Stimulated activated effector memory CD8-positive, alpha-beta T cell treated with anti-CD3 and anti-CD28 coated beads, Interleukin-12 subunit alpha, Interleukin-12 subunit beta, amount 100 ng/mL, for 72 hours (primary cell): ENCODE results near the gene TRMT2A.

Experiments
- ATAC-seq: fragments of 150-1000 bp; cut with Tn5 transposase; 2 replicates; pipeline ENCODE4 v1.10.0; 2021
- DNase-seq, 2 donors: peaks; one replicate each; pipeline ENCODE4 v3.0.0; 2021 to 2022; ENCODE audit warnings: low spot score in 2 of 2
- H3K27ac Mint-ChIP-seq: one replicate; pipeline ENCODE4 v1.8.0; 2022; ENCODE audit warnings: mild to moderate bottlenecking, mixed read lengths
- H3K36me3 Mint-ChIP-seq: one replicate; pipeline ENCODE4 v1.8.0; 2022; ENCODE audit warnings: mild to moderate bottlenecking, mixed read lengths
- H3K4me1 Mint-ChIP-seq: one replicate; pipeline ENCODE4 v1.8.0; 2022; ENCODE audit warnings: mixed read lengths
- H3K4me3 Mint-ChIP-seq: one replicate; pipeline ENCODE4 v1.8.0; 2022; ENCODE audit warnings: mild to moderate bottlenecking, mixed read lengths
- H3K9me3 Mint-ChIP-seq: one replicate; pipeline ENCODE4 v1.8.0; 2022; ENCODE audit warnings: mixed read lengths

Gene TRMT2A

DNA sequence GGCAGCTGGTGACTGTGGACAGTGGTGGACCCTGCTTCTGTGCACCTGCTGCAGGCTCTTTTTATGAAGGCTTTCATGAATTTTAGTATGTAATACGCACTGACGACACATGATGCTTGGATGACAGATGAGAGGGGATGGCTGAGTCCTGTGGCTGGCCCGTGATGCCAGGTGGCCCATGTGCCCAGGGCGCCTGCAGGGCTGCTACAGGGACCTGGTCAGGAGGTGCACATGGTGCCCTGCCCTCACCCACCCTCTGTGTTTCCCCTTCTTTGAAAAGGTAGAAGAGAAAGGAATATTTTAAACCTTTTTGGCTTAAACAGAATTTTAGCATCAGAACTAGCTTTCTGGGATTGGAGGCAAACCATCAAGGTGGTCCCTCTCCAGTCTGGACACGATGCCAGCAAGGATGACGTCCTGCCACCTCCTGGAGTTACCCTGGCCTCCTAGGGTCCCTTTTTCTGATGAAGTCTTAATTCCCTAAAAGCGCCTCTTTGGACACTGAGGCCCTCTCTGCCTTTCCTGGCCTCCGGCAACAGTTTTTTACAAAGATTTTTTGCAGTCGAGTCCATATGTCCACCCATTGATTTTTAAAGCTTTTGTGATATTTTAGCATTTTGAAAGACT lies 6.6 kb downstream of the TRMT2A start:
- ATAC-seq (no peak), DNase-seq (no peak)
- peaks cover 92% of the 10 kb centered on the region for H3K36me3 Mint-ChIP-seq
- no peak overlapping the region for H3K4me3 Mint-ChIP-seq
- no peaks in the 10 kb centered on the region for H3K9me3 Mint-ChIP-seq
- peak overlapping the region; percentile 97 for H3K27ac Mint-ChIP-seq
- peaks cover 28% of the 10 kb centered on the region for H3K4me1 Mint-ChIP-seq

DNA sequence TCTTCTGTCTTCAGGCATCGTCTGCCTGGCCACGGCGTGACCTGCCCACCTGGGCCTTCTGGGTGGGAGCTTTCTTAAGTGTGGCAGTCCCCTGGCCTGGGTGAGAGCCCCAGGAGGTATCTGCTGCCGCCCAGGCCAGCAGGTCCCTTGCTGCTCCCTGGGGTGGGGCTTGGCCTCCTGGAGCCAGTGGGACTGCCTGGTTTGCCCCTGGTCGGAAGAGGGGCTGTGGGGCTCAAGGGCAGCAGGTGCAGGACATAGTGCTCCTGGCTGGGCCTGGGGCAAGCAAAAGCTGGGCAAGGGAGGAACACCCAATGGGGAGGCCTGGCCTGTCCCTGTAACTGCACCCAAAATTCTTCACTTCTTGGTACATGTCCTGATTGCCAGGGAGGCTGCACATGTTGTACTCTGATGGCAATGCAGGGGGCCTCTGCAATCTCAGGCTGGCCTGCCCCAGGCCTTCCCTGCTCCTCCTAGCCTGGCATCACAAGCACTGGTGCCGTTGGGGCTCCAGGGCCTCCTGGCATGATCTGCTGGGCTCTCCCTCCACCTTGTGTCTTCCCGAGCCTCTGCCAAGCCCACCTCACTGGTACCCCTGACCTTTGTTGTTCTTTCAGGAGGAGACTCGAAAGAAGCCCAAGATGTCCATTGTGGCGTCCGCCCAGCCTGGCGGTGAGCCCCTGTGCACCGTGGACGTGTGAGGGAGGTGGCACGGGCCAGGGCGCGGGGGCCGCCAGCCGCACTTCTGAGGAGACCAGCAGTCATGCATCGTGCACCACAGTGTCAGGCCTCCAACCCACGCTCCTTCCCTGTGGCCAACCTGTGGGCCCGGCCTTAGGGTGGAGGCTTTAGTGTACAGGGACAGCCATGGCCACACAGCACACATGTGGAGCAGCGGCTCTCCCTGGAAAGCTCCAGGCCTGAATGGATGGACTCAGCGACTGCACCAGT lies 7.3 kb downstream of the TRMT2A start:
- Mint-ChIP-seq H3K4me1 (peaks cover 22% of the 10 kb centered on the region), H3K36me3 (peaks cover 92% of the 10 kb centered on the region), H3K9me3 (no peaks in the 10 kb centered on the region), H3K4me3 (no peak overlapping the region), H3K27ac (peak overlapping the region; percentile 97)
- no peak for ATAC-seq
- DNase-seq: no peak

DNA sequence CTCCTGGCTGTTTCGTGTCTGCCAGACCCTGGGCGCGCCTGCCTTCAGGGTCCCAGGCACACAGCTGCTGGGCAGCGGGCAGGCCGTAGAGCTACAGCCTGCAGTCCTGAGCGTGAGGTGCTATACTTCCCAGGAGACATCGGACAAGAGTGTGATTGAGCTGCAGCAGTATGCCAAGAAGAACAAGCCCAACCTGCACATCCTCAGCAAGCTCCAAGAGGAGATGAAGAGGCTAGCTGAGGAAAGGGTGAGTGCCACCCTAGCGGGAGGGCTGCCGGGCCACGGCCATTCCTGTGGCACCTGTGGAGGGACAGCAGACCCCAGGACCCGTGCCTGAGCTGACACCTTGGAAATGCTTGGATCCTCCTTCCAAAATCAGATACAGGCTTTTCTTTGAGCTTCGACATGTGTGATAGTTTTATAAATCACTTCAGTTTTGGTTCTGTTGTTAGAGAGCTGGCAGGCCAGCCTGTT lies 8.2 kb downstream of the TRMT2A start:
- DNase-seq (no peak), ATAC-seq (no peak)
- no peak overlapping the region for H3K4me3 Mint-ChIP-seq
- H3K4me1 Mint-ChIP-seq: peaks cover 14% of the 10 kb centered on the region
- H3K27ac Mint-ChIP-seq: peak overlapping the region; percentile 77
- peaks cover 91% of the 10 kb centered on the region for H3K36me3 Mint-ChIP-seq
- H3K9me3 Mint-ChIP-seq: no peaks in the 10 kb centered on the region

DNA sequence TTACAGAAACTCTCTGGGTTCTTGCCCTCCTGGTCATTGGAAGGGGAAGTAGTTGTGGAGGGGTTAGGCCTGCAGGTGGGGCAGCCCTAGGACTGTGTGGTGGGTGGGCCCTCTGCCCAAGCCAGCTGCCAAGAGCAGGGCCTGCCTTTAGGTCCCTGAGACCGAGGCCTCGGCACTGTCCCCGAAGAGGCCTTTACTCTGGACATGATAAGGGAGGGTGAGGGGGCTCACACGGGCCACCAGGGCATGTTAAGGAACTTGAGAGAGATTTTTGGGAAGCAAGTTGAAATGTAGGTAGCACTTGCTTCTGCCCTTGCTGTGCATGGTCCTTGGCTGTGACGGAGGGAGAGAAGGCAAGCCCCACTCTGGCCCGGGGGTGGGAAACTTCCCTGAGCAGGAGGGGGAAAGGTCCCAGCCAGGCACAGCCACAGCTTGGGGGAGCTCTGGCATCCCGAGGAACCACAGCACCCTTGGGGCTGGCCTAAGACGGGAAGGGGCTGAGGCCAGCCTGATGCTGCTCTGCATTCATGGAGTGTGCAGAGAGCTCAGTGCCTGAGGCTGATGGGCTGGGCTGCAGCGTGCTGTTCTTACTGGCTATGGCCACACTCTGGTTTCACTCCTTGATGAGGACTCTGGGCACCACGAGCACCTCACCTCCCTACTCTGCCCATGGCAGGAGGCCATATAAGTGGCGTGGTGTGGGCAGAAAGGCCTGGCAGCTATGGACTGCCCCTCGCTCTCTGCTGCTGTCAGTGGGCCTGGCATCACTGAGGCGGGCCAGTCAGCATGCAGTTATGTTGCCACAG lies 8.9 kb downstream of the TRMT2A start:
- Mint-ChIP-seq H3K9me3 (no peaks in the 10 kb centered on the region), H3K27ac (peak overlapping the region; percentile 77), H3K4me3 (no peak overlapping the region)

DNA sequence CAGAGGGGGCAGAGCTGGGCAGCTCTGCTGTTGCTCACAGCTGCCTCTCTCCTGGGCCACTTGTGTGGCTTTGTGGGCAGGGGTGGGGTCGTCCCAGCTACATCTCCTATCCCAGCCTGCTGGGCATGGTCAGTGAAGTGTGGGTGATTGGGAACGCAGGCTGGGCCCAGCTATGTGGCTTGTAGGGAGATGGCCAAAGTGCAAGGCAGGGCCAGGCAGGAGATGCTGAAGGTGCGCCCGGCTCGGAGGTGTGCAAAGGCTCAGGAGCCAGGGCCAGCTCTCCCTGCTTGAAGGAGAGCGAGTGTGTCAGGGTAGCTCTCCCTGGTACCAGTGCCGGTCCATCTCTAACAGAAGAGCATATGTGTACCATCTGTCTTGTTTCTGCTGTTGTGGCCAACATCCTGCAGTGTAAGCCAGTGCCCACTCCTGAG lies 9.5 kb downstream of the TRMT2A start:
- DNase-seq (no peak), ATAC-seq (no peak)
- Mint-ChIP-seq H3K9me3 (no peaks in the 10 kb centered on the region), H3K27ac (peak overlapping the region; percentile 77), H3K4me1 (peaks cover 14% of the 10 kb centered on the region), H3K4me3 (no peak overlapping the region), H3K36me3 (peaks cover 91% of the 10 kb centered on the region)

More for the DNA sequence above, 8.9 kb downstream of the TRMT2A start:
- DNase-seq (no peak), ATAC-seq (no peak)
- H3K36me3 Mint-ChIP-seq: peaks cover 91% of the 10 kb centered on the region
- H3K4me1 Mint-ChIP-seq: peaks cover 14% of the 10 kb centered on the region

DNA sequence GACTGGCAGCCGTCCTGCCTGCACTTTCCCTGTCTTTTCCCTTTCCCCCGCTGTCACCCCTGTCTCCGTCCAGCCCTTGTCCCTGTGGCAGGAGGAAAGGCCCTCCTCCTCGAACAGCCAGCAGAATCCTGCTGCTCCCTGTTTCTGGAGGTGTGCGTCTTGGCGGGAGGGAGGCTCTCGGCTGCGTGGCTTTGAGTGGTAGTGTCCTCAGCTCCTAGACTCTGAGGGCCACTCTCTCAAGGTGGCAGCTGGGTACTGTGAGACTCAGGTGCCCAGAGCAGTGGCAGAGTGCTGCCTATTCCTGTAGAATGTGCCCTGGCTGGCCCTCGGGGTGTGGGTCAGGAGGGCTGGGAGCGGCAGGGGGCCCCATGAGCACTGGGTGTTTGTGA lies 10.2 kb downstream of the TRMT2A start:
- ATAC-seq: no peak
- Mint-ChIP-seq H3K4me1 (peaks cover 16% of the 10 kb centered on the region), H3K9me3 (no peaks in the 10 kb centered on the region), H3K27ac (peak overlapping the region; percentile 77), H3K36me3 (peaks cover 91% of the 10 kb centered on the region), H3K4me3 (no peak overlapping the region)
- no peak for DNase-seq

DNA sequence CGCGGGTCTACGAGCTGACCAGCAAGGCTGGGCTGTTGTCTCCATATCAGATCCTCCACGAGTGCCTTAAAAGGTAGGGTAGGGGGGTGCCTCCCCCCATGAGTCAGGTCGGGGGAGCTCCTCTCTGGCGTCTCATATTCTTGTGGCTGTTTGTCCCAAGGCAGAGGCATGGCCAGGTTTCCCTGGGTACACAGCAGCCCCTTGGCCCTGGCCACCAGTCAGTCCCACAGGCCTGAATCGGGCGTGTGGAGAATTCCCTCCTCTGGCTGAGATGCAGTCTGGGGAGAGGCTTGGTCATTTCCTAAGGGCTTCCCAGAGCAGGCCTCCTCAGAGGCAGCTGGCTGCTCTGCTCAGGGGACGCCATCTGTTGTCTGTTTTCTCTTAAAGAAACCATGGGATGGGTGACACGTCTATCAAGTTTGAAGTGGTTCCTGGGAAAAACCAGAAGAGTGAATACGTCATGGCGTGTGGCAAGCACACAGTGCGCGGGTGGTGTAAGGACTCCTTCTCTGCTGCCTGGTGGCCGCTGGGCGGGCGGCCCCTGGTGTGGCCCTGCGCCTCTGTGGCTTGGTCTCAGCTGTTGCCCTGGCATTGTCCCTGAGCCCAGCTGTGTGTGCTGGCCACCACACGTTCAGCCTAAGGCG lies 10.7 kb downstream of the TRMT2A start:
- no peak for ATAC-seq
- H3K4me1 Mint-ChIP-seq: peaks cover 15% of the 10 kb centered on the region
- no peaks in the 10 kb centered on the region for H3K9me3 Mint-ChIP-seq
- no peak for DNase-seq
- peak overlapping the region; percentile 77 for H3K27ac Mint-ChIP-seq
- peaks cover 89% of the 10 kb centered on the region for H3K36me3 Mint-ChIP-seq
- H3K4me3 Mint-ChIP-seq: no peak overlapping the region

DNA sequence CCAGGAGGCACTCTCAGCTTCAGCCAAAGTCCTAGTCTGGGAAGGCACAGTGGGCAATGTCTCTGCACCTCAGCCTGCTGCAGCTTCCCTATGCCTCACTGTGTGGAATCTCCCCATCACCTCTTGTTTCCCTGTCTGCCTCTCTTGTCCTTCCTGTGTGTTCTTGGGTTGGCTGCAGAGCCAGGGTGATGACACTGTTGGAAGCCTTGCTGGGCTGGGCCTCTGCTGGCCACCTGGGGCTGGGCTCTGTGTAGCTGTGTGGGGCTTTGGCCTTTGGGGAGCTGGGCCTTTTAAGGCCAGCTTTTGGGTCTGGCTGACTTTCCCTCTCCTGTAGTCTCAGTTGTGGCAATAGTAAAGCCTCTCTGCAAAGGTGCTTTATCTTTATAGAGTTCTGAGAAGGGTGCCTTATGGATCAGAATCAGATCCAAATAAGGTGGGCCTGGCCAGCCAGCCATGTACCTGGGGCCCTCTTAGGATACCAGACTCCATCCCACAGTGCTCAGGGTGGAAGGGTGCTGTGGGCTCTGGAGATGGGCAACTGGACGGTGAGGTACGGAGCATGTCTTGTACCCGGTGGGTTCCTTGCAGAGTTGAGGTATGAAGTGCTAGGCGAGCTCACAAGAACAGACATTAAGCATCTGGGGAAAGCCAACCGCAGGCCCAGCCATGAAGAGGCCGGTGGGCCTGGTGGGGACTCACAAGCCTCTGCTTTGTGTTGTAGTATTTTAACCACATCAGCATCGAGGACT lies 11.4 kb downstream of the TRMT2A start:
- Mint-ChIP-seq H3K36me3 (peaks cover 89% of the 10 kb centered on the region), H3K27ac (peak overlapping the region; percentile 77), H3K9me3 (no peaks in the 10 kb centered on the region), H3K4me1 (peaks cover 18% of the 10 kb centered on the region), H3K4me3 (no peak overlapping the region)
- no peak for ATAC-seq
- DNase-seq: no peak

DNA sequence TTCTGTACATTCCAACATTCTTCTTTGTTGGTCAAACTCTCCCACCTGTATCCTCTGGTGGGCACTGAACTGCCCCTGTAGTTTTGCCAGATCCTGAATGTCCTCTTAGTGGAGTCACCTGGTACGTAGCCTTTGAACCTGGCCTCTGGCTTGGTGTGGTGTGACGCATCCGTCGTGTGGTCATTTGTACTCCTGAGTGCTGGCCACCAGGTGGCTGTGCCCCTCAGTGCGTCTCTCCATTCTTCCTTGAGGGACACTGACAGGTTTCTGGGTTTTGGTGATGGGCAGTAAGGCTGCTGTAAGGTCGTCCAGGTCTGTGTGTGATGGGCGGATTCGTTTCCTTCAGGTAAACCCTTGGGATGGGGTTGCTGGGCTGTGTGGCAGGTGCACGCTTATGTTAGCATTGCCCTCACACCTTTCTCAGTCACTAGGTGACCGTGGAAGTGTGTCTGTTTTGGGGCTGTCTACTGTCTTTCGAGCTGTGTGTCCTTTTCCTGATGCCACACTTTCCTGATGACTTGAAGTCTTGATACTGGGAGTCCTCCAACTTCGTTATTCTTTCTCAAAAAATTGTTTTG lies 14.7 kb downstream of the TRMT2A start:
- Mint-ChIP-seq H3K27ac (peak overlapping the region; percentile 92), H3K9me3 (no peaks in the 10 kb centered on the region), H3K4me1 (peaks cover 52% of the 10 kb centered on the region), H3K36me3 (peaks cover 88% of the 10 kb centered on the region), H3K4me3 (peak overlapping the region; percentile 68)
- no peak for ATAC-seq
- no peak for DNase-seq

DNA sequence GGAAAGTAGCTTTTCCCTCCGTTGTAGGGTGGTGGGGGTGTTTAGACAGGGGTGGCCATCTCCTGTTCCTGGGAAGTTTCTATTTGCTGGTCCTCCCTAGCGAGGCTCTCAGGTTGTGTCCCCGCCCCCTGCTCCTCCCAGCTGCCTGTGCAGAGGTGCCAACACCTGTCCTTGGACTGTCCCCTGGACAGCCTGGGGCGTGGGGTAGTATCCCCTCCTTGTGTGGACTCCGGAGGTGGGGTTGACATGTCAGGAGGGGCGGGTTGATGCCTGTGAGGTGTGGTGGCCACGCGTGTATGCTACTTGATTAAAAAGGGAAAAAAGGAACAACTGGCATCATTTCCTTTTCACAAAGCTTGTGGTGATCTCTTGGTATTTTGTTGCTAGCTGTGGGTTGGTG lies 15.4 kb downstream of the TRMT2A start:
- peak overlapping the region; percentile 92 for H3K27ac Mint-ChIP-seq
- ATAC-seq: no peak
- peaks cover 88% of the 10 kb centered on the region for H3K36me3 Mint-ChIP-seq

DNA sequence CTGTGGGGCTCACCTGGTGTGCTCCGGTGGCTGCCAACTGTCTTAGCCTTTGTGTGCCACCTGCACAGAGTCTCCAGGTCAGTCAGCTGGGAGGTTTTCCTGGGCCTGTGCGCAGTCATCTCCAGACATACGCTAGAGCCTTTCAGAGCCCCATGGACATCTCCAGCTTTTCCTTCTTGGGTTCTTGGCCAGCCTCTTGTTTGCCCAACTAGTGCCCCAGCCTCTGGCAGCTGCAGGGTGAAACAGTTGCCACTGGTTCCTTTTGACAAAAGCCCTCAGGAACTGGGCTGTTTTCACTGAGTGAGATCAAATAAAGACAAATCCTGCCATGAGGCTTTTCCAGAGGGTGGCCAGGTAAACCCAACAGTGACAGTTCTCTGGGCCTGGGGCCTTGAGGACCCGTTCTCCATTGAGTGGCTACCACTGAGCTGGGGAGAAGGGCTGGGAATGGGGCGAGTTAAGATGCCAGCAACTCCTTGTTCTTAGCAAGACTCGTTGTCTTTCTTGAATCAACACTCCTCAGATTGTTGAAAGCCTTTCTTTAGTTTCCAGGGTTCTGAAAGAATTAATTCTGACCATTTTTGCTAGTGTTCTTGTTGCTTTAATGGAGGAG lies 17.8 kb downstream of the TRMT2A start:
- DNase-seq (no peak), ATAC-seq (no peak)
- Mint-ChIP-seq H3K36me3 (peaks cover 95% of the 10 kb centered on the region), H3K4me3 (peak overlapping the region; percentile 68), H3K27ac (peak overlapping the region; percentile 92), H3K4me1 (peaks cover 76% of the 10 kb centered on the region), H3K9me3 (no peaks in the 10 kb centered on the region)

More for the DNA sequence above, 15.4 kb downstream of the TRMT2A start:
- no peaks in the 10 kb centered on the region for H3K9me3 Mint-ChIP-seq
- no peak for DNase-seq
- peak overlapping the region; percentile 68 for H3K4me3 Mint-ChIP-seq
- H3K4me1 Mint-ChIP-seq: peaks cover 58% of the 10 kb centered on the region

DNA sequence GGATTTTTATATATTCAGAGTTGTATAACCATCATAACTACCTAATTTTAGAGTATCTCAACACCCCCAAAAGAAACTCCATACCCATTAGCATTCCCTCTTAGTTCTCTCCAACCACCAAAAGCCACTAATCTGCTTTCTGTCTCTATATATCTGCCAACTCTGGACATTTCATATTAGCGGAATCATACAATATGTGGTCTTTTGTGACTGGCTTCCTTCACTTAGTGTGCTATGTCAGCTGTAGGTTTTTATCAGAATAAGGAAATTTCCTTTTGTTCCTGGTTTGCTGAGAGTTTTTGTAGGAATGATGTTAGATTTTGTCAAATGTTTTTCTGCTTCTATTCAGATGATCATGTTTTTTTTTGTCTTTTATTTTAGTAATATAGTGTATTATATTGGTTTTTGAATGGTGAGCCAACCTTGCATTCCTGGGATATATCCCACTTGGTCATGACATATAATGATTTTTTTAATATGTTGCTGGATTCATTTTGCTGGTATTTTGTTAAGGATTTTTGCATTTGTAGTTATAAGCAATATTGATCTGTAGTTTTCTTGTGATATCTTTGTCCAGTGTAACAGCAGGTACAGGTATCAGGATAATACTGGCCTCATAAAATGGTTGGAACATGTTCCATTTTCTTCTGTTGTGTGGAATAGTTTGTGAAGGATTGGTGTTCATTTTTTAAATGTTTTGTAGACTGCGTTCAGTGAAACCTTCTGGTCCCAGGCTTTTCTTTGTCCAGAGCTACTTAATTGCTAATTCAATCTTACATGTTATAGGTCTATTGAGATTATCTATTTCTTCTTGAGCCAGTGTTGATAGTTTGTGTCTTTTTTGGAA lies 20.2 kb downstream of the TRMT2A start:
- Mint-ChIP-seq H3K9me3 (no peaks in the 10 kb centered on the region), H3K27ac (peak overlapping the region; percentile 81), H3K4me3 (no peak overlapping the region), H3K36me3 (peaks cover 96% of the 10 kb centered on the region), H3K4me1 (peaks cover 90% of the 10 kb centered on the region)
- DNase-seq (no peak), ATAC-seq (no peak)

DNA sequence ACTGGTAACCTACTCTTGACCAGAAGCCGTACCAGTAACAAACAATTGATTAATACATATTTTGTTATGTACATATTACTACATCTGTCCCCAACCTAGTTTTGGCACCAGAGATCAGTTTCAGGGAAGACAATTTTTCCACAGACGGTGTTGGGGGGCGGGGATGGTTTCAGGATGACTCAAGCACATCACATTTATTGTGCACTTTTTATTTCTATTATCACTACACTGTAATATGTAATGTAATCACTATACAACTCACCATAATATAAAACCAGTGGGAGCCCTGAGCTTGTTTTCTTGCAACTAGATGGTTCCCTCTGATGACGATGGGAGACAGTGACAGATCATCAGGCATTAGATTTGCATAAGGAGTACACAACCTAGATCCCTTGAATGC lies 21.5 kb downstream of the TRMT2A start:
- DNase-seq (no peak), ATAC-seq (no peak)
- Mint-ChIP-seq H3K9me3 (no peaks in the 10 kb centered on the region), H3K36me3 (peaks cover 98% of the 10 kb centered on the region), H3K4me1 (peaks cover 90% of the 10 kb centered on the region), H3K27ac (peak overlapping the region; percentile 81), H3K4me3 (peak overlapping the region; percentile 65)
